Stimulated activated naive CD8-positive, alpha-beta T cell treated with anti-CD3 and anti-CD28 coated beads, Interleukin-15, Interleukin-2, amounts not matched to agents 100 ng/mL and 50 ng/mL, for 24 hours (primary cell): ENCODE measurements around the gene DCHS1.

Experiments used
- H3K27ac Mint-ChIP-seq: one replicate; pipeline ENCODE4 v1.8.0; 2021; ENCODE audit warnings: mild to moderate bottlenecking, mixed read lengths
- H3K27me3 Mint-ChIP-seq: one replicate; pipeline ENCODE4 v1.8.0; 2021; ENCODE audit warnings: mixed read lengths
- H3K36me3 Mint-ChIP-seq: one replicate; pipeline ENCODE4 v1.8.0; 2021; ENCODE audit warnings: low read depth, mixed read lengths
- H3K4me1 Mint-ChIP-seq: one replicate; pipeline ENCODE4 v1.8.0; 2021; ENCODE audit warnings: low read depth, mixed read lengths
- H3K4me3 Mint-ChIP-seq: one replicate; pipeline ENCODE4 v1.8.0; 2021; ENCODE audit warnings: mild to moderate bottlenecking, mixed read lengths
- H3K9me3 Mint-ChIP-seq: one replicate; pipeline ENCODE4 v1.8.0; 2021; ENCODE audit warnings: mixed read lengths

Gene DCHS1

GRCh38 chr11:6588018-6588417 is 67.6 kb downstream of the DCHS1 start:
- H3K4me1 Mint-ChIP-seq = no peaks in the 10 kb centered on the region
- peaks cover 61% of the 10 kb centered on the region for H3K36me3 Mint-ChIP-seq
- no peak overlapping the region for H3K27ac Mint-ChIP-seq
- peaks cover 18% of the 10 kb centered on the region for H3K9me3 Mint-ChIP-seq
- no peaks in the 10 kb centered on the region for H3K27me3 Mint-ChIP-seq
- no peak overlapping the region for H3K4me3 Mint-ChIP-seq

DNA sequence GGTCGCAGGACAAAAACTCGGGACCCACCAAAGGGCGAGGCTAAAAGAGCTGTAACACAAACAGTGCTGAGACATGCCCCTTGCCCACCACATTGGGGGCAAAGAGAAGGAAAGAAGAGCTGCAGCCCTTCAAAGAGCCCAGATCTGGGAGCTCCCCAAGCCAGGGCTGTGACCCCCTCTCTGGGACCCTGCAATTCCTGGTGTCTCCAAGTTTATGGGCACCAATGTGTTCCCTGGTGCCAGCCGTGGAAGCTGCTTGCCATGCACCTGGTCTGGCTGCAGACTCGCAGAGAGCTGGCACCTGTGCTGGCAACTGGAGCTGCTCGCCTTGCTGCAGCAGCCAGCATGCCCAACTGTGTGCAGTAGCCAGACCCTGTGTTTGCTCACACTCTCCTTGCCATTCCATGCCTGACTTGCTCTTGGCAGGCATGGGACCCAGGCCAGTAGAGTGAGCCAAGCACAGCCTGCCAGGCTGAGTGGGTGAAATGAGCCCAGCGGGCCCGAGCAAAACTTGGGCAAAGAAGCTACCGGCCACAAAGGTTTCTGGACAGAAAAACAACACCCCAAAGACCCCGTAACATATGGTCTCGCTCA is 68.2 kb downstream of the DCHS1 start:
- no peak overlapping the region for H3K4me3 Mint-ChIP-seq
- no peaks in the 10 kb centered on the region for H3K27me3 Mint-ChIP-seq
- H3K9me3 Mint-ChIP-seq = peaks cover 20% of the 10 kb centered on the region
- peaks cover 63% of the 10 kb centered on the region for H3K36me3 Mint-ChIP-seq
- H3K27ac Mint-ChIP-seq = no peak overlapping the region
- no peaks in the 10 kb centered on the region for H3K4me1 Mint-ChIP-seq

GRCh38 chr11:6586434-6587359 is 68.9 kb downstream of the DCHS1 start:
- Mint-ChIP-seq H3K4me1 (no peaks in the 10 kb centered on the region), H3K27me3 (no peaks in the 10 kb centered on the region), H3K36me3 (peaks cover 61% of the 10 kb centered on the region), H3K4me3 (no peak overlapping the region), H3K9me3 (peaks cover 20% of the 10 kb centered on the region), H3K27ac (no peak overlapping the region)

DNA sequence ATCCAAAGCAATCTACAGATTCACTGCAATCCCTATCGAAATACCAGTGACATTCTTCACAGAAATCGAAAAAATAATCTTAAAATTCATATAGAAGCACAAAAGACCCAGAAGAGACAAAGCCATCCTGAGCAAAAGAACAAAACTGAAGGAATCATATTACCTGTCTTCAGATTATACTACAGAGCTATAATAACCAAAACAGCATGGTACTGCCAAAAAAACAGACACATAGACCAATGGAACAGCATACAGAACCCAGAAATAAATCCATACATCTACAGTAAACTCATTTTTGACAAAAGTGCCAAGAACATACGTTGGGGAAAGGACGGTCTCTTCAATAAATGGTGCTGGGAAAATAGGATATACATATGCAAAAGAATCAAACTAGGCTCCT is 71.1 kb downstream of the DCHS1 start:
- peaks cover 20% of the 10 kb centered on the region for H3K9me3 Mint-ChIP-seq
- no peak overlapping the region for H3K4me3 Mint-ChIP-seq
- H3K27ac Mint-ChIP-seq = no peak overlapping the region
- H3K4me1 Mint-ChIP-seq = no peaks in the 10 kb centered on the region
- H3K27me3 Mint-ChIP-seq = no peaks in the 10 kb centered on the region
- H3K36me3 Mint-ChIP-seq = peaks cover 64% of the 10 kb centered on the region

DNA sequence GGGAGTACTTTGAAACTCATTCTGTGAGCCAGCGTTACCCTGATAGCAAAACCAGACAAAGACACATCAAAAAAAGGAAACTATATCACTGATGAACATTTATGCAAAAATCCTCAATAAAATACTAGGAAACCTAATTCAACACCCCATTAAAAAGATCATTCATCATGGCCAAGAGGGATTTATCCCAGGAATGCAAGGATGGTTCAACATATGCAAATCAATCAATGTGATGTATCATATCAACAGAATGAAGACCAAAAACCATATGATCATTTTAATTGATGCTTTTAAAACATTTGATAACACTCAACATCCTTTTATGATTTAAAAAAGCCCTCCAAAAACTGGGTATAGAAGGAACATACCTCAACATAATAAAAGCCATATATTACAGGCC is 72.0 kb downstream of the DCHS1 start:
- H3K36me3 Mint-ChIP-seq = peaks cover 61% of the 10 kb centered on the region
- peaks cover 20% of the 10 kb centered on the region for H3K9me3 Mint-ChIP-seq
- no peak overlapping the region for H3K4me3 Mint-ChIP-seq
- H3K4me1 Mint-ChIP-seq = no peaks in the 10 kb centered on the region
- no peaks in the 10 kb centered on the region for H3K27me3 Mint-ChIP-seq
- no peak overlapping the region for H3K27ac Mint-ChIP-seq

DNA sequence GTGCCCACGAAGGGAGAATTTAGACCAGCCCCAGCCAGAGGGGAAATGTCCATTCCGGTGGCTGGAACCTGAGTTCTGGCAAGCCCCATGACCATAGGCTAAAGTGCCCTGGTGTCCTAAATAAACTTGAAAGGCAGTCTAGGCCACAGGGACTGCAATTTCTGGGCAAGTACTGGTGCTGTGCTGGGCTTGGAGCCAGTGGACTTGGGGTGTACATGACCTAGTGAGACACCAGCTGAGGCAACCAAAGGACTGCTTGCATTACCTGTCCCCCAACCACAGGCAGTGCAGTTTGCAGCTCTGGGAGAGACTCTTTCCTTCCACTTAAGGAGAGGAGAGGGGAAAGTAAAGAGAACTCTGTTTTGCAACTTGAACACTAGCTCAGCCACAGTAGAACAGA is 75.9 kb downstream of the DCHS1 start:
- Mint-ChIP-seq H3K27ac (no peak overlapping the region), H3K4me1 (no peaks in the 10 kb centered on the region), H3K4me3 (no peak overlapping the region), H3K9me3 (peaks cover 16% of the 10 kb centered on the region), H3K36me3 (peaks cover 44% of the 10 kb centered on the region), H3K27me3 (no peaks in the 10 kb centered on the region)

GRCh38 chr11:6578134-6578533 is 77.5 kb downstream of the DCHS1 start:
- no peak overlapping the region for H3K4me3 Mint-ChIP-seq
- no peaks in the 10 kb centered on the region for H3K27me3 Mint-ChIP-seq
- H3K27ac Mint-ChIP-seq = no peak overlapping the region
- peaks cover 33% of the 10 kb centered on the region for H3K36me3 Mint-ChIP-seq
- H3K4me1 Mint-ChIP-seq = no peaks in the 10 kb centered on the region
- H3K9me3 Mint-ChIP-seq = peaks cover 3% of the 10 kb centered on the region

GRCh38 chr11:6576471-6577373 is 78.9 kb downstream of the DCHS1 start:
- Mint-ChIP-seq H3K9me3 (no peaks in the 10 kb centered on the region), H3K27me3 (no peaks in the 10 kb centered on the region), H3K4me1 (no peaks in the 10 kb centered on the region), H3K4me3 (no peak overlapping the region), H3K27ac (no peak overlapping the region), H3K36me3 (peaks cover 33% of the 10 kb centered on the region)

DNA sequence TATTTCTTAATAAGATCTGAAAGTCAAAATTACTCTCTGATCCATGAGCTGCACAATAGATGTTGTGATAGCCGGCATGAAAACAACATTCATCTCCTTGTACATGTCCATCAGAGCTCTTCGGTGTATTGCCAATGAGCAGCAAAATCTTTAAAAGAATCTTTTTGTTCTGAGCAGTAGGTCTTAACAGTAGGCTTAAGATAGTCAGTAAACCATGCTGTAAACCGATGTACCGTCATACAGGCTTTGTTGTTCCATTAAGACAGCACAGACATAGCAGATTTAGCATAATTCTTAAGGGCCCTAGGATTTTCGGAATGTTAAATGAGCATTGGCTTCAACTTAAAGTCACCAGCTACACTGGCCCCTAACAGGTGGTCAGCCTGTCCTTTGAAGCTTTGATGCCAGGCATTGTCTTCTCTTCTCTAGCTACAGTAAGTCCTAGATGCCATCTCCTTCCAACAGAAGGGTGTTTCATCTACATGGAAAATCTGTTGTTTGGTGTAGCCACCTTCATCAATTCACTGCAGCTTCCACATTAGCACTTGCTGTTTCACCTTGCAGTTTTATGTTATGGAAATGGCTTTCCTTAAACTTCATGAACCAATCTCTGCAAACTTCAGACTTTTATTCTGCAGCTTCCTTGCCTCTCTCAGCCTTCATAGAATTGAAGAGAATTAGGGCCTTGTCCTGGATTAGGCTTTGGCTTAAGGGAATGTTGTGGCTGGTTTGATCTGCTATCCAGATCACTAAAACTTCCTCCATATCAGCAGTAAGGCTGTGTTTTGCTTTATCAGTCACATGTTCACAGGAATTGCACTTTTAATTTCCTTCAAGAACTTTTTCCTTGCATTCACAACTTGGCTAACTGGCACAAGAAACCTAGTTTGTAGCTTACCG is 80.5 kb downstream of the DCHS1 start:
- Mint-ChIP-seq H3K27me3 (no peaks in the 10 kb centered on the region), H3K4me3 (no peak overlapping the region), H3K36me3 (peaks cover 28% of the 10 kb centered on the region), H3K27ac (no peak overlapping the region), H3K9me3 (no peaks in the 10 kb centered on the region), H3K4me1 (no peaks in the 10 kb centered on the region)

- Mint-ChIP-seq H3K36me3 (peaks cover 31% of the 10 kb centered on the region), H3K9me3 (no peaks in the 10 kb centered on the region), H3K27ac (no peak overlapping the region), H3K27me3 (no peaks in the 10 kb centered on the region), H3K4me1 (no peaks in the 10 kb centered on the region), H3K4me3 (no peak overlapping the region)
Measured at GRCh38 chr11:6572215-6572614, 83.4 kb downstream of the DCHS1 start.

- Mint-ChIP-seq H3K4me1 (no peaks in the 10 kb centered on the region), H3K9me3 (no peaks in the 10 kb centered on the region), H3K4me3 (no peak overlapping the region), H3K36me3 (peaks cover 31% of the 10 kb centered on the region), H3K27ac (no peak overlapping the region), H3K27me3 (no peaks in the 10 kb centered on the region)
Measured at GRCh38 chr11:6571434-6572008, 84.1 kb downstream of the DCHS1 start.
